Natural killer cell treated with Interleukin-12 subunit alpha and Interleukin-12 subunit beta and Interleukin-15 and Interleukin-18, amount 100 ng/mL, for 72 hours (primary cell): Measurements from ENCODE around the gene IWS1. TPM values are rescaled to one million over a fixed set of nuclear protein-coding genes. Genes with fewer than 3 reads are reported as not detected.
"Not testable (repeated sequence)": the region's sequence is repeated elsewhere in the genome, so short reads cannot be mapped to it uniquely, and the experiment has no call there.

Source experiments
- ATAC-seq, 2 donors: fragments of 150-1000 bp; cut with Tn5 transposase in 1 of 2; sonication (Bioruptor Pico), chemical (Tn5 transposase) in 1 of 2; 2 replicates each; pipeline ENCODE4 v1.10.0; 2021
- DNase-seq: peaks from one replicate; pipeline ENCODE4 v3.0.0; 2022; ENCODE audit warnings: low spot score
- H3K27ac Mint-ChIP-seq, 2 donors: 1 replicate in 1 of 2; 2 replicates in 1 of 2; pipeline ENCODE4 v1.8.0; 2022; ENCODE audit warnings: mixed read lengths in 2 of 2, mild to moderate bottlenecking in 1 of 2, moderate library complexity in 1 of 2
- H3K27me3 Mint-ChIP-seq, 2 donors: 1 replicate in 1 of 2; 2 replicates in 1 of 2; pipeline ENCODE4 v1.8.0; 2022; ENCODE audit warnings: mixed read lengths in 2 of 2
- H3K36me3 Mint-ChIP-seq: one replicate; pipeline ENCODE4 v1.8.0; 2022; ENCODE audit warnings: mixed read lengths
- H3K4me1 Mint-ChIP-seq, 2 donors: 1 replicate in 1 of 2; 2 replicates in 1 of 2; pipeline ENCODE4 v1.8.0; 2022; ENCODE audit warnings: low read depth in 2 of 2, mixed read lengths in 2 of 2, mild to moderate bottlenecking in 1 of 2
- H3K4me3 Mint-ChIP-seq: one replicate; pipeline ENCODE4 v1.8.0; 2022; ENCODE audit warnings: mixed read lengths
- H3K9me3 Mint-ChIP-seq: 2 replicates; pipeline ENCODE4 v1.8.0; 2022; ENCODE audit warnings: mixed read lengths
- total RNA-seq, 2 donors: library from RNA; stranded (reverse); gene quantifications; one replicate each; pipeline ENCODE4 v1.2.3, GENCODE V29; 2022

Gene IWS1
- total RNA-seq, 2 donors from 2014 or later, result 45.3 to 49.5 TPM

DNA sequence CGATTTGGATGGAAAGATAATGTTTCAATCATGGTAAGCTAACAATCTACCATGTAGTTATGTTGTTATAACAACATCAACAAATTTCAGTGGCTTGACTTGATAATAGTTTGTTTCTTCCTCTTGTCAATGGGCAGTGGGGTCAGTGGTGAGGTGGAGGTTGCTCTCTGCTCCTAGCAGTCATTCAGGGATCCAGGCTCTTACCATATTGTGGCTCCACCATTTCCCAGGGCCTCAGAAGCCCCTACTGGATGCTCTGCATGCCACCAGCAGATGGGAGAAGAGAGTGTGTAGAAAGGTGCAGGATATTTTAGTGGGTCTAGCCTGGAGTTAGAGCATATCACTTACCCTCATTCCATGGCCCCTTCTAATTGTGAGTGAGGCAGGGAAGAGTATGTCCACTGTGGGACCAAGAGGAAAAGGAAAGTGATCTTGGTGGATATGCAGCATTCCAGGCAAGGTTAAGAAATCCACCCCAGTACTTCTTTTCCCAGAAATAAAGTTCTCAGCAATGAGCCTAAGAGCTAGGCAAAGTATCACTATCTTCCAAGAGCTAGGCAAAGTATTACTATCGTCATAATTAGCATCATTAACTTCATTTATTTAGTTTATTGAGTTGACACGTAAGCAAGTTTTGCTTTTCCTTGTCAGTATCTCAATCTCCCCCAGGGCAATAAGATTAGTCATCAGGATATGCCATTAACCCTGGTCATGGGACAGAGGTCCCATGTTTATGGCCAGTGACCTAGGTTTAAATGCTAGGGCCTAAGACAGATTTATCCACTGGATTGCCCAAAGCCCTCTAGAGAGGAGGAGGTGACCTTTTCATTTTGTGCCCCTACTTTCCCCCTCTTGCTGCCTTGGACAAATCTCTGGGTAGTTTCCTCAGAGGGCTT, 4.2 kb upstream of the IWS1 start:
- no peak overlapping the region for H3K4me3 Mint-ChIP-seq
- ATAC-seq (no peak), DNase-seq (no peak)
- H3K36me3 Mint-ChIP-seq, result peaks cover 4% of the 10 kb centered on the region
- peaks cover 12 to 19% of the 10 kb centered on the region in 2 donors for H3K27me3 Mint-ChIP-seq
- no peak overlapping the region for H3K27ac Mint-ChIP-seq
- no peaks in the 10 kb centered on the region for H3K9me3 Mint-ChIP-seq
- H3K4me1 Mint-ChIP-seq, result peaks cover 11 to 16% of the 10 kb centered on the region in 2 donors

DNA sequence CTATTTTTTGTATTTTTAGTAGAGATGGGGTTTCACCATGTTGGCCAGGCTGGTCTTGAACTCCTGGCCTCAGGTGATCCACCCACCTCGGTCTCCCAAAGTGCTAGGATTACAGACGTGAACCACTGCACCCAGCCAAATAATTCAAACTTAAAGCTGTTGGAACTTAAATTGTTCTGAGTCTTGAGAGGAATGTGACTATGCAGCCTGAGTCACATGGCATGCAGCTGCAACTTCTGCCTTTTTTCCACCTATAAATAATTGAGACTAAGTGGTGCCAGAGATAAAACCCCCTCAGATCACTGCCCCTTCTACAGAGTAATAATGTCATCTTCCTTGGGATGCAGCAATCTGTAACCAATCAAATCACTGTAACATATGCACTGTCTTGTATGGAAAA, 3.1 kb upstream of the IWS1 start:
- Mint-ChIP-seq H3K4me1 (peaks cover 13 to 20% of the 10 kb centered on the region in 2 donors), H3K27me3 (peaks cover 11 to 19% of the 10 kb centered on the region in 2 donors)
- H3K9me3 Mint-ChIP-seq, DNase-seq, H3K36me3 Mint-ChIP-seq, H3K27ac Mint-ChIP-seq, H3K4me3 Mint-ChIP-seq, ATAC-seq: not testable (repeated sequence)

DNA sequence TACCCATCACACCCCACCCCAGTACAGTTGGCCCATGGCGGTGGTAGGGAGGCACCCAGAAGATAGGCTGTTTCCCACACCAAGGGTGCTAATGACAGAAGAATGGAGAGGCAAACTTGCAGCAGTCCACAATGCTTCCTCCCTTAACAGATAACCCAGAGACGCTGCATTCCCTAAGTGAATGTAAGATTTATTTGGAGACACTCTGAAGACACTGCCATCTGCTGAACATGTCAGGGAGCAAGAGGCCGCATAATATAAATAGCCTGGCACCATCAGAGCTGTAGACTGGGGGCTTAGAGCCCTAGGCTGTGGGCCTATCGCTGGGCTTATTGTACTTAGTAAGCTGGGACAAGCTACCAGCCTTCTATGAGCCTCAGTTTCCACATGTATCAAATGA, 2.2 kb upstream of the IWS1 start:
- peaks cover 5 to 10% of the 10 kb centered on the region in 2 donors for H3K27me3 Mint-ChIP-seq
- H3K36me3 Mint-ChIP-seq, result peaks cover 10% of the 10 kb centered on the region
- no peak overlapping the region for H3K4me3 Mint-ChIP-seq
- no peaks in the 10 kb centered on the region for H3K9me3 Mint-ChIP-seq
- no peak overlapping the region for H3K27ac Mint-ChIP-seq
- H3K4me1 Mint-ChIP-seq, result peaks cover 19 to 25% of the 10 kb centered on the region in 2 donors
- no peak for DNase-seq
- no peak for ATAC-seq

DNA sequence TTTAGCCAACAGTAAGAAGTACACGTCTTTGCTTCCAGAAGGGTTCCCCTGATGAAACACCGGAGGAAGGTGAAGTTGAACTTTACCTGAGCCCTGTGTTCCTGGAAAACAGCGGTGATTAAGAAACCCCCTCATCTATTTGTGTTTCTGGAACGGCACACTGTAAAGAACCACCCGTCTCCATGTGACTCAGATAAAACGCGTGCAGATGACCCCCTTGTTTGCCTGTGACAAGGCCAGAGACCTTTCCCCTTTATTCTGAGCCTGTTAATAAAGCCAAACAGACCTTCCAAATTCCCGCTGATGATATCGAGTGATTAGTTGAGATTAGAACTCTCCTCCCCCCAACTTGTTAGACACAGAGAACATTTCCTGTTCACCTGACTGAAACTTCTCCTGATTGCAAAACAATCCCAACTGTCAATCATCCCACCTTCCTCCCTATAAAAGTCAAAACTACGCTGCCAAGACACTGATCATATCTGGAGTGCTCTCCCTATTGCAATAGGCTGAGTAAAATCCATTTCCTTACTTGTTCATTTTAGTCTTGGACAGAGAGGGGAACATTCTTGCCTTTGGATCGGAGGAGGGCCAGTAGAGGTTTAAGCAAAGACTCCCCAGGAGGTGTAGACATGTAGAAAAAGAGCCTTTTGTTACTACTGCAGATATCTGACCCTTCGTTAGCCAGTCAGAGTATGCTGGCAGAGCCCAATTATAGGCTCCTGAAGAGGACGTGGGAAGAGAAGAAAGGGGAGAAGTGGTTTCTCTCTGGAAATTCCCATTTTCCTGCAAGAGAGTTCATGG, 914 bp upstream of the IWS1 start:
- Mint-ChIP-seq H3K27ac (peak overlapping the region; percentile 98 to 99), H3K36me3 (peaks cover 16% of the 10 kb centered on the region), H3K4me1 (peaks cover 21 to 31% of the 10 kb centered on the region in 2 donors), H3K9me3 (no peaks in the 10 kb centered on the region), H3K27me3 (peaks cover 0 to 5% of the 10 kb centered on the region in 2 donors), H3K4me3 (peak overlapping the region; percentile 88)
- ATAC-seq (no peak), DNase-seq (no peak)

DNA sequence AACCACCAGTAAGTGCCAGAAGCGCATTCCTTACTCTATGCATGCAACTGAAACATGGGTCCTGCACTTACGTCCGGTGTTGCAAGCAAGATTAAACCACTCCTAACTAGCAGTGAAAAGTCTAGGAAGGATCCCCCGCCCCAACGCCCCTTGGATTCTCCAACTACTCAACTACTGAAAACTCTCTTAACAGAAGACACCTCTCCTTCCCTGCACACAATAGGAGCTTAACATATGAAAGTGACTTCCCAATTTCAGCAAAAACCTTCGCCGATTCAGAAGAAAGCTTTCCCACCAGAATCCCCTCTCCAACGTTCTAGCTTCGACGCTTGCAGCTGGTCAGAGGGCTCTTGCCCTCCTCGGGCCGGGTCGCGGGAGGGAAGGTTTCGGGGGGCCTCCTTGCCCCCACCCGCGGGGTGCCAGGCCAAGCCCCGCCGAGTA, 578 bp downstream of the IWS1 start:
- Mint-ChIP-seq H3K36me3 (peaks cover 20% of the 10 kb centered on the region), H3K4me3 (peak overlapping the region; percentile 88), H3K27me3 (peaks cover 0 to 3% of the 10 kb centered on the region in 2 donors), H3K9me3 (no peaks in the 10 kb centered on the region), H3K4me1 (peaks cover 24 to 35% of the 10 kb centered on the region in 2 donors), H3K27ac (peak overlapping the region; percentile 98 to 99)
- ATAC-seq (no peak), DNase-seq (no peak)

DNA sequence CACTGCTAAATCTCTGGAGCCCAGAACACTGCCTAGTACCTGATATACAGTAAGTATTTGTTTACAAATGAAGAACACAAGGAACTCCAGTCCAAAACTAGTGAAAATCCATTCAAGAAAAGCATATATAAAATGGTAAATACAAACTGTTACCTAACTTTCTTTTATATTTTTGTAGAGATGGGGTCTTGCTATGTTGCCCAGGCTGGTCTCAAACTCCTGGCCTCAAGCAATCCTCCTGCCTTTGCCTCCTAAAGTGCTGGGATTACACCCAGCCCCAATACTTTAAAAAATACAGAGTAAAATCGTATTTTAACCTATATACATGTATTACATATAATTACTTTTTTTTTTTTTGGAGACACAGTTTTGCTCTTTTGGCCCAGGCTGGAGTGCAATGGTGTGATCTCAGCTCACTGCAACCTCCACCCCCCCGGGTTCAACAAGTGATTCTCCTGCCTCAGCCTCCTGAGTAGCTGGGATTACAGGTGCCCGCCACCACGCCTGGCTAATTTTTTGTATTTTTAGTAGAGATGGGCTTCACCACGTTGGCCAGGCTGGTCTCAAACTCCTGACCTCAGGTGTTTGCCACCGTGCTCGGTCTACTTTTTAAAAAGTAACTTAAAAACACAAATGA, 2.0 kb downstream of the IWS1 start:
- H3K27me3 Mint-ChIP-seq, H3K9me3 Mint-ChIP-seq, DNase-seq, ATAC-seq: not testable (repeated sequence)
- peak overlapping the region; percentile 76 for H3K4me3 Mint-ChIP-seq
- H3K27ac Mint-ChIP-seq, result peak overlapping the region; percentile 81 to 98
- H3K4me1 Mint-ChIP-seq, result peaks cover 24 to 35% of the 10 kb centered on the region in 2 donors
- peaks cover 25% of the 10 kb centered on the region for H3K36me3 Mint-ChIP-seq

DNA sequence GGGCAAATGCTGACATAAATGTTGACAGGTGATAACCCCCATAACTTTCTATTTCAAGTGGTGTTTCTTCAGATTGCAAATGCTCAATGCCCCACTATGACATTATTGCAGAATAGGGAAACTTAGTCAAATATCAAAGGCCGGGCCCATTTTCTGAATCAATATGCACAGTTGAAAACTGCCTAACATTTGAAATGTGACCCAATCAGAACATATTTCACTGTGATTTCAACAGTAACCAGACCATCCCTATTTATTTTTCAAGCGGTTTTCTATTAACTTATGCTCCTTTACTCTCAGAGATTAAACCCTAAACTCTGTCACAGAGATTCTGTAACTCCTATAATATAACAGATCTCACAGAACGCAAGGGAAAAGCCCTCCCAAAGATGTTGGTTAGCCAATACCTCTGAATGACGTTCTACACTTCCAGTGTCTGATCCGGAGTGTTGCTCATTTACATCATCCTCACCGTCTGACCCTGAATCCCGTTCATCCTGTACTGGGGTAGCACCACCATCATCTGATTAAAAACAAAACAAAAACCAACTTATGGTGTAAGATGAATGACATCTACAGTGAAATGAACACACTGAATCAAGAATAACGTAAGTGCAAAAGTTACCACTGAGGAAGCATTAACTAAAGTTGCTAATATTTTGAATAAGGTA, 2.9 kb downstream of the IWS1 start:
- H3K27ac Mint-ChIP-seq, result peak overlapping the region; percentile 81 to 84
- peaks cover 24 to 35% of the 10 kb centered on the region in 2 donors for H3K4me1 Mint-ChIP-seq
- ATAC-seq, result peak in 1 of 2 donors; percentile 53
- H3K9me3 Mint-ChIP-seq, result no peaks in the 10 kb centered on the region
- no peak for DNase-seq
- H3K36me3 Mint-ChIP-seq, result peaks cover 26% of the 10 kb centered on the region
- H3K4me3 Mint-ChIP-seq, result peak overlapping the region; percentile 76
- H3K27me3 Mint-ChIP-seq, result no peaks in the 10 kb centered on the region

DNA sequence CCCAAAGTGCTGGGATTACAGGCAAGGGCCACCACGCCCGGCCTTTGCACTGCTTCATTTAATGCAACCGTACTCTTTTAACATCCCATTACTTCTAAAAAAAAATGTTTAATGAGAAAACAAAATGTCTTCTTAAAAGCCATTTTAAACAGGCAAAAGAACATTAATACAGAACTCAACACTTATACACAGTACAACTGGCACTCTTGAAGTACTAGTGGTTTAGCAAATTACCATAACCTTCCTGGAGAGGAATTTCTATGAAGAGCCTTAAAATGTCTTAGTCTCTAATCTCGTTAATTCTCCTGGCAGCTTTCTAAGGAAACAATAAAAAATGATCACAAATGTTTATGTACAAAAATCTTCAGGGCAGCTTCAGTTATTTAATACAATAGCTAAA, 5.9 kb downstream of the IWS1 start:
- Mint-ChIP-seq H3K27me3 (no peaks in the 10 kb centered on the region), H3K4me1 (peaks cover 31 to 34% of the 10 kb centered on the region in 2 donors), H3K27ac (no peak overlapping the region), H3K9me3 (no peaks in the 10 kb centered on the region), H3K36me3 (peaks cover 27% of the 10 kb centered on the region), H3K4me3 (no peak overlapping the region)
- DNase-seq (no peak), ATAC-seq (no peak)

DNA sequence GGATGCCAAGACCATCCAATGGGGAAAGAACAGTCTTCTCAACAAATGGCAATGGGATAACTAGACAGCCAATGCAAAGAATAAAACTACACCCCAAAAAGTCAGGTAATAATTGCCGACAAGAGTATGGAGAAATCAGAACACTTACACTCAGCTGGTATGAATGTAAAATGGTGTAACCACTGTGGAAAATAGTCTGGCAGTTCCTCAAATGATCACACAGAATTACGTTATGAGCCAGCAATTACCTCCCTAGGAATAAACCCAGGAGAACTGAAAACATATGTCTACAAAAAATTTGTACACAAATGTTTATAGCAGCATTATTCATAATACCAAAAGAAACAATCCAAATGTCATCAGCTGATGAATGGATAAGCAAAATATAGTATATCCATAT, 8.8 kb downstream of the IWS1 start:
- DNase-seq (no peak), ATAC-seq (no peak)
- no peak overlapping the region for H3K27ac Mint-ChIP-seq
- H3K27me3 Mint-ChIP-seq, result no peaks in the 10 kb centered on the region
- no peaks in the 10 kb centered on the region for H3K9me3 Mint-ChIP-seq
- H3K4me3 Mint-ChIP-seq, result no peak overlapping the region
- H3K36me3 Mint-ChIP-seq, result peaks cover 23% of the 10 kb centered on the region
- peaks cover 31 to 42% of the 10 kb centered on the region in 2 donors for H3K4me1 Mint-ChIP-seq

DNA sequence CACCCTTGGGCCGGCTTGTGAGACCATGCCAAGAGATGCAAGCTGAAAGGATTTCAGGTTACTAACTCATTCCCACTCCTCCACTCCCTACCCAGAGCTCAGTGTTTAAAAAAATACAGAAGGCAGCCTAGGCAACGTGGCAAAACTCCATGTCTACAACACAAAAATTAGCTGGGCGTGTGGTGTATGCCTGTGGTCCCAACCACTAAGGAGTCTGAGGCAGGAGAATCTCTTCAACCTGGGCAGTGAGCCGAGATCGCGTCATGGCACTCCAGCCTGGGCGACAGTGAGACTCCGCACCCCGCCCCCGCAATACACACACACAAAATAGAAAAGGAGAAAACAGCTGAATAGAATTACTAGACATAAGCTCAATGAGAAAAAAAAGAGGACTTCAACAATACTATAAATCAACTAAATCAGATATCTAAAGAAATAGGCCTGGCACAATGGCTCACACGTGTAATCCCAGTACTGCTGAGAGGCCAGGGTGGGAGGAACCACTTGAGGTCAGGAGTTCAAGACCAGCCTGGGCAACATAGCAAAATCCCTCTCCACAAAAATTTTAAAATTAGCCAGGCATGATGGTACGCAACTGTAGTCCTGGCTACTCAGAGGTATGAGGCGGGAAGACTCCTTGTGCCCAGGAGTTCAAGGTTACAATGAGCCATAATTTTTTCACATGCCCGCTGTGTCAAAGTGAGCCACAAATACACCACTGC, 10.1 kb downstream of the IWS1 start:
- Mint-ChIP-seq H3K4me1 (peaks cover 36 to 49% of the 10 kb centered on the region in 2 donors), H3K36me3 (peaks cover 16% of the 10 kb centered on the region)
- no peak for ATAC-seq

DNA sequence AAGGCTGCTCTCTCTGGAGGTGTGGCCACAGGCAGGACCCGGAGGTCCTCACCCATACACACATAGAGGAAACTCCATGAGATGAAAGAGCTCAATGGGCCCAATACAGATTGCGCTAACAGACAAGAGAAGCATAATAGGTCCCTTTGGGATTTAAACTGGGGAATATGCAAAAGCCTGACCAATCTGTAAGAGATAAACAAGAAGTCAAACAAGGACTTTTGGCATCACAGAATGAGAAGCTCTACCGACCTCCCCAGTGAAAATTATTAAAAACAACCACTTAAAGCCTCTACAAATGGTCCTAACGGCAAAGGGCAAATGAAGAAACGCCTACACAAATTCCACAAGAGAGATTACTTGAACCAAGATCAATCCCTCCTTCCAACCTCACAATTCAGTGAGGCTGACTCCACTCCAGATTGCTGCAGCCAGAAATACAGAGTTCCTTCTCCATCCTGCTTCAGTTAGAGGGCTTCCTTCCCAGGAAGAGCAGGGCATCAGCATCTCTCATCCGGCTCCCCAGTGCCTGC, 10.8 kb downstream of the IWS1 start:
- Mint-ChIP-seq H3K27ac (no peak overlapping the region), H3K4me1 (peaks cover 44 to 56% of the 10 kb centered on the region in 2 donors), H3K9me3 (no peaks in the 10 kb centered on the region), H3K27me3 (no peaks in the 10 kb centered on the region), H3K36me3 (peaks cover 20% of the 10 kb centered on the region), H3K4me3 (no peak overlapping the region)
- ATAC-seq (no peak), DNase-seq (no peak)

More for the DNA sequence above, 10.1 kb downstream of the IWS1 start:
- H3K9me3 Mint-ChIP-seq, result no peaks in the 10 kb centered on the region
- H3K27me3 Mint-ChIP-seq, result no peaks in the 10 kb centered on the region
- no peak for DNase-seq
- H3K4me3 Mint-ChIP-seq, result no peak overlapping the region
- no peak overlapping the region for H3K27ac Mint-ChIP-seq

DNA sequence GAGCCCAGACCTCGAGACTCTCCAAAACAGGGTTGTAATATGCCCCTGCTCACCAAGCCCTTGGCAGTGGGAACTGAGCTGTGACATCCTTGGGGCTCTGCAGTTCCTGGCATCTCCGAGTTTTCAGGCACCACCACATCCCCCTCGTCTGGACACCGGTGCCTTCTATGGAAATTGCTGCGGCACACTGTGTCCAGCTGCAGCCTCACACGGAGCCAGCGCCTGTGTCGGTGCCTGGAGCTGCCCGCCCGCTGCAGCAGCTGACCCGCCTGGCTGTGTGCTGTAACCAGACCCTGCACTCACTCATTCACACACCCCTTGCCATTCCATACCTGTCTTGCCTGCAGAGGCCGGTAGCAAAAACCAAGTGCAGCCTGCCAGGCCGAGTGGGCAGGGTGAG, 11.8 kb downstream of the IWS1 start:
- DNase-seq, result no peak
- ATAC-seq, result peak in 1 of 2 donors; percentile 13
- no peaks in the 10 kb centered on the region for H3K9me3 Mint-ChIP-seq
- peaks cover 48 to 61% of the 10 kb centered on the region in 2 donors for H3K4me1 Mint-ChIP-seq
- peaks cover 16% of the 10 kb centered on the region for H3K36me3 Mint-ChIP-seq
- no peak overlapping the region for H3K27ac Mint-ChIP-seq
- H3K27me3 Mint-ChIP-seq, result no peaks in the 10 kb centered on the region
- no peak overlapping the region for H3K4me3 Mint-ChIP-seq
